ENCODE results near the gene CABP4.
A peak's percentile ranks its signal among the peaks of the same experiment; 100 is the strongest.

CABP4 gene

DNA sequence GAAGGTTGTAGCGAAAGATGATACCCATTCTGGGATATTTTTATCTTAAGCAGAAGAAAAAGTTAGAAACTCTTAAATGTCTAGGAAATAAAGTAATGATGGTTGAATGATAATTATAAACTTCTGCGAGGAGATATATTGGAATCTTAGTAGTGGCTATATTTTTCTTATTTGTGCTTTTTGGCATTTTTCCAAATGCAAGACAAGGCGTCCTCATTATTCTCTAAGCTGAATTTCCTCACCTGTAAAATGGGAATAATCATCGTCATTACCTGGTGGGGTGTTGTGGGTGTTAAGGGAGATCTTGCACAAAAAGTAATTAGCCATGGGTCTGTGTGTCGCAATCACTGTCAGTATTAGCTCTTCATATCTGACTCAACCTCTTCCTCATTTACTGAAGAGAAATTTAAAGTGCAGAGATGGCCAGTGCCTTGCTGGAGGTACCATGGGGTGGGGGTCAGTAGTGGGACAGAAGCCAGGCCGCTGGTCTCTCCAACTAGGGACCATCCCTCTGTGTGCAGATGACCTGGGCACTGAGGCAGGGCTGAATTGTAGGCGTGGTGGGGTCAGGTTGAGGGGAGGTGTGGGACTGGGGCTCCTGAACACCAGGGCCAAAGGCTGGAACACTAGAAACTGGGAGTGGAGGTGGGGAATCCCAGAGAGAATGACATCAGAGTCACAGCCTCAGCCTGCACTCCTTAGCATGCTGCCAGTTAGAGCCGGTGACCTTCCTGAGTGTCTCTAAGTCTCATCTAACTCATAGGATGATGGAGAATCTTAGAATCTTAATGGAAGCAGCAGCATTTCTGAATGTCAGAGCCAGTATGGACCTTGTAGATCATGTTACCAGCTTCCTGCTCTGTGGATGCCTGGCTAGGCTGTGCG lies 45.9 kb downstream of the CABP4 start:
- Histone ChIP-seq H3K36me3 (ENCODE audit: control insufficient read depth, low read depth, low read length) (no peaks in the 10 kb centered on the region), H3K27me3 (ENCODE audit: control insufficient read depth, insufficient read depth, low read length) (peaks cover 13% of the 10 kb centered on the region), H3K9me3 (ENCODE audit: control insufficient read depth, low read depth, low read length) (no peaks in the 10 kb centered on the region), H3K27ac (ENCODE audit: low read length) (no peak overlapping the region), H3K9ac (ENCODE audit: low read length) (no peak overlapping the region), H3K4me1 (ENCODE audit: control insufficient read depth, low read depth, low read length) (peaks cover 11% of the 10 kb centered on the region), H3K4me3 (ENCODE audit: low read length) (no peak overlapping the region)

DNA sequence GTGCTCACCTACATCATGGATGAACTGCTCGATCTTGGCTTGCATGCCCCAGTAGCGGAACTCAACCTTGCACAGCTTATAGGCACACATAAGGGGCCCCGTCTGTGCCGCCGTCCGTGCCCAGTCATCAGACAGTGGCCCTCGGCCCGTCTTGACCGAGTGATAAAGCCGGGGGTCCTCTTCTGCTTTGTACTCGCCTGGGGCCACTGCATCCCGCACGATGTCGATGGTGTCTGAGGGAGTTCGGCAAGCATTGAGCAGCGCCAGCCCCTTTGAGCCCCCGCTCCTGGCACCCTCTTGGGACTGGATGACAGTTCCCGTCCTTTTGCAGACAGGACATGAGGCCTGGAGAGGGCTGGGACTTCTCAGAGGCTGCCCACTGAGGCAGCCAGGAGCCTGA lies 46.7 kb downstream of the CABP4 start:
- no peak overlapping the region for H3K27ac ChIP-seq (ENCODE audit: low read length)
- peaks cover 13% of the 10 kb centered on the region for H3K27me3 ChIP-seq (ENCODE audit: control insufficient read depth, insufficient read depth, low read length)
- H3K9me3 ChIP-seq (ENCODE audit: control insufficient read depth, low read depth, low read length), result no peaks in the 10 kb centered on the region
- no peak overlapping the region for H3K4me3 ChIP-seq (ENCODE audit: low read length)
- H3K9ac ChIP-seq (ENCODE audit: low read length), result no peak overlapping the region
- no peaks in the 10 kb centered on the region for H3K36me3 ChIP-seq (ENCODE audit: control insufficient read depth, low read depth, low read length)
- peaks cover 11% of the 10 kb centered on the region for H3K4me1 ChIP-seq (ENCODE audit: control insufficient read depth, low read depth, low read length)

DNA sequence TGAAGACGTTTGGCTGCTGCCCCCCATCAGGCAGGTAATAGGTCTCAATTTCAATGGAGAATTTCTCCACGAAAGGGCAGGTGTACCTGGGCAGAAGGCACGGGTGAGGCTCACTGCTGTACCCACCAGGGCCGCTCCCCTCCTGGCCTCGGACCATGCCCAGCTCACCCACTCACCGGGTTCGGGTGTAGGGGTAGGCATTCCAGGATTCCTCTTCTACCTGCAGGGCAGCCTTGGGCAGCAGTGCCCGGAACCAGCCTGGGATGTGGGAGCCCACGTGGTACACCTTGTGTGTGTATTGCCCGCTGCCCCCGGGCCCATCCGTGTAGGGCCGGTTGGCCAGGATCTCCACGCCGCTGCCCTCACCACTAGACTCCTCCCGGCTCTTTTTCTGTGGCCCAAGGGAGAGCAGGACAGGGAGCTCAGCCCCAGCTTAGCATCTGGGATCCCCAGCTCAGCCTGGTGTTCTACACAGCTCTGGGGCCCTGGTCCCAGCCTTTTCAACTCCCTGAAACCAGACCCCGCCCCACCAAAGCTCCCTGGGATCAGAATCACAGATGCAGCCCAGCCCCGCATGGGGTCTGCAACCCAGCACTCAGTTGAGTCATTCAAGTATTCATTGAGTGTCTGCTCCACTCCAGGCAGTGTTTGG lies 47.3 kb downstream of the CABP4 start:
- no peak overlapping the region for H3K9ac ChIP-seq (ENCODE audit: low read length)
- peaks cover 13% of the 10 kb centered on the region for H3K27me3 ChIP-seq (ENCODE audit: control insufficient read depth, insufficient read depth, low read length)
- no peaks in the 10 kb centered on the region for H3K9me3 ChIP-seq (ENCODE audit: control insufficient read depth, low read depth, low read length)
- no peaks in the 10 kb centered on the region for H3K36me3 ChIP-seq (ENCODE audit: control insufficient read depth, low read depth, low read length)
- H3K4me1 ChIP-seq (ENCODE audit: control insufficient read depth, low read depth, low read length), result peaks cover 17% of the 10 kb centered on the region
- H3K27ac ChIP-seq (ENCODE audit: low read length), result no peak overlapping the region
- H3K4me3 ChIP-seq (ENCODE audit: low read length), result no peak overlapping the region

DNA sequence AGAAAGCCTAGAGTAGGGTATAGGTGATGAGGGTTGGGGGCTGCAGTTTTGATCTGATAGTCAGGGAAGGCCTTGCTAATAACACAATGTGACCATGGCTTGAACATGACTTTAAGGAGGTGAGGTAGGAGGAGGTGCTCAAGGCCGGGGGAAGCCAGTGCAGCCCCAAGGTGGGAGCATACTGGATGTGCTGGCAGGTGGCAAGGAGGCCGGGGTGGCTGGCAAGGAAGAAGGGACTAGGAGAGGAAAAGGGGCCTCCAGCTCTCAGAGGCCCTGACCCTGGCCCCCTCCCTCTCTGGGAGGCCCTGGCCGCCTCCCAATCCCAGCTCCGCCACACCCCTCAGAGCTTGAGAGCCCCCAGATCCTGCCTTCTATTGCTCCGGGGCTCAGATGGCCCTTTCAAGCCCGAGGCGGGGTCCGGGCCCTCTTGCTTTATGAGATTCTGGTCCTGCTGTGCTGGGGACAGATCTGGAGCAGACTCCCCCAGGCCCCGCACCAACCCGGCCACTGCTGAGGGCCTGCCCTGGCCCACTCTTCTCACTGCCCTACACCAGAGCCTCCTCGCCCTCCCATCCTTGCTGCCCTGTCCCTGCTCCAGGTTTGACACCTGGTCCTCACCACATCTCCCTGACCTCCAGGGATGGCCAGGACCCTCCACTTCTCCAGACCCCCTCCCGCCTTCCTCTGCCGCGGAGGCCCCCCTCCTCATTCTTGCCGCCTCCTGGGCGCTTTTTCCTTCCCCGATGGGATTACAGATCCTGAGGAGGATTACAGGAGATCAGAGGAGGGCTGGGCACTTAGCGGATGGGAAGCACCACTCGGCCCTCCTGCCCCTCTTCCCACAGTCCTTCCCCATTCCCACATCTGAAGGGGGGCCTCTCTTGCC lies 48.2 kb downstream of the CABP4 start:
- Histone ChIP-seq H3K9ac (ENCODE audit: low read length) (no peak overlapping the region), H3K27me3 (ENCODE audit: control insufficient read depth, insufficient read depth, low read length) (peaks cover 13% of the 10 kb centered on the region), H3K36me3 (ENCODE audit: control insufficient read depth, low read depth, low read length) (no peaks in the 10 kb centered on the region), H3K9me3 (ENCODE audit: control insufficient read depth, low read depth, low read length) (no peaks in the 10 kb centered on the region), H3K27ac (ENCODE audit: low read length) (no peak overlapping the region), H3K4me3 (ENCODE audit: low read length) (peak overlapping the region; percentile 83), H3K4me1 (ENCODE audit: control insufficient read depth, low read depth, low read length) (peaks cover 17% of the 10 kb centered on the region)

DNA sequence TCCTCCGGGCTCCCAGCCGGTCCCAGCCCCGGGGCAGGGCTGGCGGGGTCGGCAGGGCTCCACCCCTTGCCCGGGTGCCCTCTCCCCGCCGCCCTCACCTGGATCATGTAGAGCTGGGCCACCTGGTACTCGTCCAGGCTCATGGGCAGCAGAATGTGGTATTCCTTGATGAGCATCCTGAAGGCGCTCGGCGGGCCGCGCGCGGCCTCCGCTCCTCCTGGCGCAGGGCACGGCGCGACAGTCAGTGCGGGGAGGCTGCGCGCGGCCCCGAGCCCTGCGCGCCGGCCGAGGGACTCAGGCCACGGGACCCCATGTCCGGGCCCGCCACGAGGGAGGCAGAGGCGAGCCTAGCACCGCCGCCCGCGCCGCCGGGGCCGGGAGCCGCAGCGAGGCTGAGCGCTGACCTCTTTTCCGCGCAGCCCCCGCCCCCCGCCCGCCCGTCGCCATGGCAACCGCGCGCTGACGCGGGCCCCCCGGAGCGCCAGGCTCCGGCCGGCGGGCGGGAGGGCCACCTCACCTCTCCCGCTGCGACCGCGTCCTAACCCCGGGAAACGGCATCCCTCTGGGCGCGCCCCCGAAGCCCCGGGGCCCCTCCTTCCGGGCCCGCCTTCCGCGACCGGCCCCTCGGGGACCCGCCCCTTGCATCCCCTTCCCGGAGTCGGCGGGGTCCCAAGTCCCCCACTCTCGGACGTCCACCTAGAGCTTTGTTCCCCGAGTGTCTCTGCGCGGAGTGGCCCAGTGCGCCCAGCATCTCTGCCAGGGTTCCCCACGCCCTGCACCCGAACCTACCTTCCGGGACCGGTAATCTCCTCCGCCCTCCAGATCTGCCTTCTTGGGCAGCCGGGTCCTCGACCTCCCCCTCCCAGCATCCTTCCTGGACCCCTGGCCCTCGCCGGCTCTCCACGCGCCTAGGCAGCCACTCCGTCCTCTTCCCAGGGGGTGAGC lies 49.1 kb downstream of the CABP4 start:
- Histone ChIP-seq H3K27ac (ENCODE audit: low read length) (no peak overlapping the region), H3K36me3 (ENCODE audit: control insufficient read depth, low read depth, low read length) (no peaks in the 10 kb centered on the region), H3K9me3 (ENCODE audit: control insufficient read depth, low read depth, low read length) (no peaks in the 10 kb centered on the region), H3K4me1 (ENCODE audit: control insufficient read depth, low read depth, low read length) (peaks cover 19% of the 10 kb centered on the region), H3K27me3 (ENCODE audit: control insufficient read depth, insufficient read depth, low read length) (peaks cover 13% of the 10 kb centered on the region), H3K9ac (ENCODE audit: low read length) (peak overlapping the region; percentile 32), H3K4me3 (ENCODE audit: low read length) (peak overlapping the region; percentile 83)

DNA sequence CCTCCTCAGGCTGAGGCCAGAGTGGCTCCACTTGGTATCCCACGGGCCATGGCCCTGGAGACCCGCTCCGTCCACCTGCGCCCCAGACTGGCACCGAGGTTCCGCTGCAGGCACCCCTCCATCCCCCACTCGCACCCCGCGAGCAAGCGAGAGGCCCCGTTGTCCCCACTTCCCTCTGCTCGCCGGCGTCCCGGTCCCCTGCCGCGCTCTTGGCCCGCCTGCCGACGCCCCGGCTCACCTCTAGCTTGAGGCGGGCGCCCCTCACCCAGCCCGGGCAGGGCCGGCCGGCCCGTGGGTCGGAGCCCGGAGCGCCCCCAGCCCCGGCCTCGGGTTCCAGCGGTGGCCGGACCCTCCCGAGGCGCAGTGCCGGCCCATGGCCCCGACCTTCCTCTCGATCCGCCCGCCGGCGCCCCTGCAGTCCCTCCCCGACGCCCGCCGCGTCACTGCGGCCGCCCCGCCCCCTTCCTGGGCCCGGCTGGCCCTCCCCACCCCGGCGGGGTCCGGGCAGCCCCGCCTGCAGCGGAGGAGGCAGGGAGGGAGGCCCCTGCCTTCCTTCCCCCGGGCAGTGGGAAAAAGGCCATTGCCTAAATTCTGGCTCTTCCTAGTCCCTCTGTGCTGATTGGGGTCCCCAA lies 49.9 kb downstream of the CABP4 start, which contains the start of gene PITPNM1:
PITPNM1 (minus strand) TSS at position 414 of the 632 bp plus-strand sequence. CDS start 1,183 bp downstream, outside the sequence.
- H3K9ac ChIP-seq (ENCODE audit: low read length), result peak within 1 kb of the TSS; percentile 32
- no peak within 1 kb of the TSS for H3K27ac ChIP-seq (ENCODE audit: low read length)
- H3K4me1 ChIP-seq (ENCODE audit: control insufficient read depth, low read depth, low read length), result peaks cover 19% of the 10 kb centered on the region

DNA sequence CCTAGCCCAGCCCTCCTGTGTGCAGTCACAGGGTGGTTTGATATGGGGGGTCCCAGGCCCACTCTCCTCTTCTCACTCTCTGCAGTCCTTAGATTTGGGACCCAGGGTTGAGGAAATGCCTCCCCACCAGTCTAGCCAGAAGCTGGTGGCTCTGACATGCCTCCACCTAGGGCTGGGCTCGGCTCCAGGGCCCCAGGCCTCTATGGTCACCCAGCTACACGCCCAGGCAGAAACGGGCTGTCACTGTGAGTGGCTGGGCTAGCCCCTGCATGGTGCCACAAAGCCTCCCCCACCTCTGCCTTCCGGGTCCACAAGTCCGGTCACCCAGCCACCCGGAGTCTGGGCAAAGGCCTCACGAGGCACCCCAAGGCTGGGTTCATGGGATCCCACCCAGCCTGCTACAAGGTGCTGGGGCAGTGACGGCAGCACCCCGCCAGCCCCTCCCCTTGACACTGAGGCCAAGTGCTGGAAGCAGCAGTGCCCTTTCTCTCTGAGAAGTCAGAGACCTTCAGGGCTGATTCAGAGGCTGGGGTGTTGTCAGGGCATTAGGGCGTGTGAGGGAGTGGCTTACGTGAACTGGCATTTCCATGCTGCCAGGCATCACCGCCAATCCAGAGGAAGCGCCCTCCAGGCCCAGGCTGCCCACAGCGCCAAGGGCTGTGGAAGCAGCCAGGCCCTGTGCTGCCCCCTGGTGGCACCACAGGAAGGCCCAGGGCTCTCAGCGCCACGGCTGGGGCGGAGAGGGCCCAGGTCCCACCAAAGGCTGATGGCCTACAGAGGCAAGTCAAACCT lies 50.6 kb downstream of the CABP4 start:
- Histone ChIP-seq H3K4me3 (ENCODE audit: low read length) (peak overlapping the region; percentile 83), H3K27me3 (ENCODE audit: control insufficient read depth, insufficient read depth, low read length) (peaks cover 13% of the 10 kb centered on the region), H3K4me1 (ENCODE audit: control insufficient read depth, low read depth, low read length) (peaks cover 19% of the 10 kb centered on the region), H3K9me3 (ENCODE audit: control insufficient read depth, low read depth, low read length) (no peaks in the 10 kb centered on the region), H3K36me3 (ENCODE audit: control insufficient read depth, low read depth, low read length) (no peaks in the 10 kb centered on the region), H3K9ac (ENCODE audit: low read length) (no peak overlapping the region), H3K27ac (ENCODE audit: low read length) (no peak overlapping the region)

More for the DNA sequence above, 49.9 kb downstream of the CABP4 start, which contains the start of gene PITPNM1:
- Histone ChIP-seq H3K27me3 (ENCODE audit: control insufficient read depth, insufficient read depth, low read length) (peaks cover 13% of the 10 kb centered on the region), H3K36me3 (ENCODE audit: control insufficient read depth, low read depth, low read length) (no peaks in the 10 kb centered on the region), H3K9me3 (ENCODE audit: control insufficient read depth, low read depth, low read length) (no peaks in the 10 kb centered on the region), H3K4me3 (ENCODE audit: low read length) (peak within 1 kb of the TSS; percentile 83)

DNA sequence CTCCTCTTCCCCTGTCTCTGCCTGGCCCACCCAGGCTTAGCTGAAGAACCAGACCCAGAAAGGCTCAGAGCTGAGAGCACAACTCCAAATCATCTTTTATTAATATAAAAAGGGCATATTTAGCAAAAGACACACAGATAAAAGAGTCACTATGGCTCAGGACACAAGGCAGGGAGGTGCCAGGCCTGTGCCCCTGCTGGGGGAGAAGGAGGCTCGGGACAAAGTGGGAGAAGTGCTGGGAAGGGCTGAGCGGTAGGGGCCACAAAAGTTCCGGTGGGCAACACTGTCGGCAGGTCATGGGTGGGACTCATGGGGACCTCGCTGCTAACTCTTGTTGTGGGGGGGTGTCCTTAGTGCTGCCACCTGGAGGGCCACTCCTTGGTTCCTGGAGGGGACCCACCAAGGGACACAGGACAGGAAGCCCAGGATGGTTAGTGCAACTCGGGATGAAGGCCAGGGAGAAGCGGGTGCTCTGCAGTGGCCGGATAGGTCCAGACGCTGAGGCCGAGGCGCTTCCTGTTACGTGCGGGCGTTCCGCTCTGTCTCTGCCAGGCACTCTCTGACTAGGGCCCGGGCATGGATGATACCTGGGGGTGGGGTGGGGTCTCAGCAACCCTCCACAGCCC lies 51.4 kb downstream of the CABP4 start:
- Histone ChIP-seq H3K4me3 (ENCODE audit: low read length) (no peak overlapping the region), H3K9me3 (ENCODE audit: control insufficient read depth, low read depth, low read length) (no peaks in the 10 kb centered on the region), H3K27ac (ENCODE audit: low read length) (no peak overlapping the region), H3K27me3 (ENCODE audit: control insufficient read depth, insufficient read depth, low read length) (peaks cover 18% of the 10 kb centered on the region), H3K36me3 (ENCODE audit: control insufficient read depth, low read depth, low read length) (no peaks in the 10 kb centered on the region), H3K4me1 (ENCODE audit: control insufficient read depth, low read depth, low read length) (peaks cover 19% of the 10 kb centered on the region), H3K9ac (ENCODE audit: low read length) (no peak overlapping the region)

DNA sequence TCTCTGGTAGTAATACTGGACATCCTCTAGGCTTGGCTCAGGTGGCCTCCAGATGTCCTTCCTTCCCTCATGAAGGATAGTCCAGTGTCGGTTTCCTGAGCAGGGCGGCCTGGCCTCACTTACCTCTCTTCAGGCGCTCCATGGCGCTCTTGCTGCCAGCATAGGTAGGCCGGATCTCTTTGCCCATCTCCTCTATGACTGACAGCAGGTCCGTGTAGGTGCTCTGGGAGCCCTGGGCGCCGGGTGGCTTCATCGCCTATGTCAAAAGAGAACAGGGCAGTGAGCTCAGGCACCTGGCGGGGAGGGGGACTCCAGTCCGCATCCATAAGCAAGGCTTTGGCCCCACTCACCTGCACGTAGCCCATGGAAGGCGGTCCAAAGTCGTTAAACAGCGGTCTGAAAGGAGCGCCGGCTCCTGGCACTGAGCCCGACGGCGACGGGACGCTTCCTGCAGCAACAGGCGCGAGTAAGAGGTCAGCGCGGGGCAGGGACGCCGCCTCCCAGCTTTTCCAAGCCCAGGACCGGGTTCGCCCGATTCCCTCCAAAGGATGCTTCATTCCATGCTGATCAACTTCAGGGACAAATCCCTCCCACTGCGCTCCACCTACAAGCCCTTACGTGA lies 52.2 kb downstream of the CABP4 start:
- peaks cover 18% of the 10 kb centered on the region for H3K27me3 ChIP-seq (ENCODE audit: control insufficient read depth, insufficient read depth, low read length)
- H3K4me1 ChIP-seq (ENCODE audit: control insufficient read depth, low read depth, low read length), result peaks cover 19% of the 10 kb centered on the region
- H3K36me3 ChIP-seq (ENCODE audit: control insufficient read depth, low read depth, low read length), result no peaks in the 10 kb centered on the region
- no peaks in the 10 kb centered on the region for H3K9me3 ChIP-seq (ENCODE audit: control insufficient read depth, low read depth, low read length)
- H3K9ac ChIP-seq (ENCODE audit: low read length), result peak overlapping the region; percentile 16
- no peak overlapping the region for H3K27ac ChIP-seq (ENCODE audit: low read length)
- peak overlapping the region; percentile 95 for H3K4me3 ChIP-seq (ENCODE audit: low read length)
